Spleen (tissue), 7 donors: Measurements from ENCODE around the gene SC5D.

ENCODE experiments used
- POLR2AphosphoS5 ChIP-seq, 3 donors: sonication (generic); formaldehyde crosslinking; IDR thresholded peaks; one replicate each; pipeline ENCODE4 v1.5.1; 2017; ENCODE audit warnings: antibody characterized with exemption in 3 of 3
- TF ChIP-seq, protein P1 (sequence below), 11 experiments: fragments of 200-600 bp in 7 of 11; fragments of 450-650 bp in 4 of 11; sonication (generic) in 4 of 11; IDR thresholded peaks in 8 of 11; conservative IDR thresholded peaks in 3 of 11; 1 replicate in 7 of 11; 2 replicates in 4 of 11; pipeline versions ENCODE4 v1.4.0 to v1.8.0; 2016 to 2021; ENCODE audit warnings: antibody characterized with exemption in 11 of 11, inconsistent platforms in 4 of 11, mild to moderate bottlenecking in 1 of 11
- donor health status: DM: no; HTN: no; CAD: no; lungs with moderate emphysema.
- donor health status: DM: no; HTN: no; CAD: no.
- donor health status: DM: no; HTN: no; CAD: no.

DNA sequence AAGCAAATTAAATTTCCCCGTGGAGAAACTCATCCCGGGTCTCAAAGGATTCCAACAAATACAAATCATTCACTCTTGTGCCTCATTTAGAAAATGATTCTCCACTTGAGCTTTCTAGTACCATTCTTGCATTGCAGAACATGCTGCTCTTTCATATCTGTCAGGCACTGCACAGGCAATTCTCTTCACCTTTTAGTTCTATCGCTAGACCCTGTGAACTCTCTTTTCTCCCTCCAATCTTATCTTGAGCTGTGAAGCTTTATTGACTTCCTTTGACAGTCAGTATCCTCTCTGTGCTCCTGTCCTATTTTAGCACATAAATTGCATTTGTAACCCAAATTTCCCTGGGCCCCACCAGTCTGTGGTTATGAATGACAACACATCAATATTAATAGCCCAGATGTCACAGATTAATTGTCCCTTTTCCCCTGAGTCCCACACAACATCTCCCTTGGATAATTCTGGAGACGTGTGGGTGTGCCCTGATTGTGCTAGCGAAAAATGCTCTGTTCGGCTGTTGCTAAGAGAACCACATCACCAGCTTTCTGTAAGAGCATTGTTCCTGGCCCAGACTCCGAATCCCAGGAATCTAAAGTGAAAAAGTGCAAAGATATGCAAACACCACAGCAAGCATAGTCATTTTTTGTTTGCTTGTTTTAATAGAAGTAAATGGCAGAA is 22.4 kb upstream of the SC5D start:
- TF ChIP-seq, protein P1, sequence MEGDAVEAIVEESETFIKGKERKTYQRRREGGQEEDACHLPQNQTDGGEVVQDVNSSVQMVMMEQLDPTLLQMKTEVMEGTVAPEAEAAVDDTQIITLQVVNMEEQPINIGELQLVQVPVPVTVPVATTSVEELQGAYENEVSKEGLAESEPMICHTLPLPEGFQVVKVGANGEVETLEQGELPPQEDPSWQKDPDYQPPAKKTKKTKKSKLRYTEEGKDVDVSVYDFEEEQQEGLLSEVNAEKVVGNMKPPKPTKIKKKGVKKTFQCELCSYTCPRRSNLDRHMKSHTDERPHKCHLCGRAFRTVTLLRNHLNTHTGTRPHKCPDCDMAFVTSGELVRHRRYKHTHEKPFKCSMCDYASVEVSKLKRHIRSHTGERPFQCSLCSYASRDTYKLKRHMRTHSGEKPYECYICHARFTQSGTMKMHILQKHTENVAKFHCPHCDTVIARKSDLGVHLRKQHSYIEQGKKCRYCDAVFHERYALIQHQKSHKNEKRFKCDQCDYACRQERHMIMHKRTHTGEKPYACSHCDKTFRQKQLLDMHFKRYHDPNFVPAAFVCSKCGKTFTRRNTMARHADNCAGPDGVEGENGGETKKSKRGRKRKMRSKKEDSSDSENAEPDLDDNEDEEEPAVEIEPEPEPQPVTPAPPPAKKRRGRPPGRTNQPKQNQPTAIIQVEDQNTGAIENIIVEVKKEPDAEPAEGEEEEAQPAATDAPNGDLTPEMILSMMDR (IDR thresholded peaks at IDR 0.05 in 8 of 11, conservative IDR thresholded peaks at IDR 0.05 in 3 of 11) = no peak
- TF ChIP-seq POLR2AphosphoS5 (IDR thresholded peaks at IDR 0.05) = no peak
